ENCODE measurements around the gene WSCD2. TPM values are rescaled to one million over a fixed set of nuclear protein-coding genes. Genes with fewer than 3 reads are reported as not detected.

The WSCD2 gene
- total RNA-seq, 2 donors from 2014 or later = not detected

GRCh38 chr12:108116699-108117098, 12.4 kb upstream of the WSCD2 start:
- H3K9me3 Mint-ChIP-seq = peaks cover 7% of the 10 kb centered on the region
- no peak for ATAC-seq (replicated peaks)
- peaks cover 8% of the 10 kb centered on the region for H3K27me3 Mint-ChIP-seq
- no peak overlapping the region for H3K4me3 Mint-ChIP-seq
- no peak overlapping the region for H3K27ac Mint-ChIP-seq
- no peaks in the 10 kb centered on the region for H3K36me3 Mint-ChIP-seq (ENCODE audit: low read depth)
- no peaks in the 10 kb centered on the region for H3K4me1 Mint-ChIP-seq

- Mint-ChIP-seq H3K36me3 (ENCODE audit: low read depth) (no peaks in the 10 kb centered on the region), H3K27me3 (peaks cover 8% of the 10 kb centered on the region), H3K9me3 (peaks cover 7% of the 10 kb centered on the region), H3K27ac (no peak overlapping the region), H3K4me3 (no peak overlapping the region), H3K4me1 (no peaks in the 10 kb centered on the region)
- ATAC-seq (replicated peaks) = no peak
These were observed 11.8 kb upstream of the WSCD2 start for GRCh38 chr12:108117163-108117849.

GRCh38 chr12:108117902-108118301, 11.2 kb upstream of the WSCD2 start:
- no peaks in the 10 kb centered on the region for H3K4me1 Mint-ChIP-seq

GRCh38 chr12:108119126-108119973, 9.7 kb upstream of the WSCD2 start:
- no peaks in the 10 kb centered on the region for H3K36me3 Mint-ChIP-seq (ENCODE audit: low read depth)
- ATAC-seq (replicated peaks) = peak; percentile 54
- H3K27ac Mint-ChIP-seq = no peak overlapping the region
- peaks cover 10% of the 10 kb centered on the region for H3K9me3 Mint-ChIP-seq
- peaks cover 12% of the 10 kb centered on the region for H3K27me3 Mint-ChIP-seq
- no peak overlapping the region for H3K4me3 Mint-ChIP-seq
- no peaks in the 10 kb centered on the region for H3K4me1 Mint-ChIP-seq

More at GRCh38 chr12:108117902-108118301, 11.2 kb upstream of the WSCD2 start:
- ATAC-seq (replicated peaks) = no peak
- H3K27me3 Mint-ChIP-seq = peaks cover 8% of the 10 kb centered on the region
- no peak overlapping the region for H3K4me3 Mint-ChIP-seq
- H3K36me3 Mint-ChIP-seq (ENCODE audit: low read depth) = no peaks in the 10 kb centered on the region
- H3K27ac Mint-ChIP-seq = no peak overlapping the region
- H3K9me3 Mint-ChIP-seq = peaks cover 7% of the 10 kb centered on the region

GRCh38 chr12:108119974-108120862, 8.9 kb upstream of the WSCD2 start:
- ATAC-seq (replicated peaks) = no peak
- peaks cover 7% of the 10 kb centered on the region for H3K9me3 Mint-ChIP-seq
- no peak overlapping the region for H3K27ac Mint-ChIP-seq
- peaks cover 12% of the 10 kb centered on the region for H3K27me3 Mint-ChIP-seq
- no peaks in the 10 kb centered on the region for H3K4me1 Mint-ChIP-seq
- H3K36me3 Mint-ChIP-seq (ENCODE audit: low read depth) = no peaks in the 10 kb centered on the region
- H3K4me3 Mint-ChIP-seq = no peak overlapping the region

- ATAC-seq (replicated peaks) = no peak
- H3K27ac Mint-ChIP-seq = no peak overlapping the region
- H3K36me3 Mint-ChIP-seq (ENCODE audit: low read depth) = no peaks in the 10 kb centered on the region
- H3K4me1 Mint-ChIP-seq = no peaks in the 10 kb centered on the region
- H3K4me3 Mint-ChIP-seq = no peak overlapping the region
- peaks cover 14% of the 10 kb centered on the region for H3K27me3 Mint-ChIP-seq
- peaks cover 7% of the 10 kb centered on the region for H3K9me3 Mint-ChIP-seq
These were observed 8.3 kb upstream of the WSCD2 start for GRCh38 chr12:108120863-108121165.

- no peaks in the 10 kb centered on the region for H3K36me3 Mint-ChIP-seq (ENCODE audit: low read depth)
- H3K4me3 Mint-ChIP-seq = no peak overlapping the region
- peaks cover 17% of the 10 kb centered on the region for H3K27me3 Mint-ChIP-seq
- H3K4me1 Mint-ChIP-seq = no peaks in the 10 kb centered on the region
- ATAC-seq (replicated peaks) = no peak
- no peak overlapping the region for H3K27ac Mint-ChIP-seq
- H3K9me3 Mint-ChIP-seq = peaks cover 7% of the 10 kb centered on the region
These were observed 7.8 kb upstream of the WSCD2 start for GRCh38 chr12:108121320-108121719.

GRCh38 chr12:108121728-108122471, 7.2 kb upstream of the WSCD2 start:
- Mint-ChIP-seq H3K36me3 (ENCODE audit: low read depth) (no peaks in the 10 kb centered on the region), H3K4me3 (no peak overlapping the region), H3K27ac (no peak overlapping the region), H3K27me3 (peaks cover 22% of the 10 kb centered on the region), H3K4me1 (no peaks in the 10 kb centered on the region), H3K9me3 (peaks cover 7% of the 10 kb centered on the region)
- no peak for ATAC-seq (replicated peaks)

GRCh38 chr12:108122644-108123043, 6.4 kb upstream of the WSCD2 start:
- no peaks in the 10 kb centered on the region for H3K4me1 Mint-ChIP-seq
- no peak overlapping the region for H3K4me3 Mint-ChIP-seq
- H3K27ac Mint-ChIP-seq = no peak overlapping the region
- peaks cover 29% of the 10 kb centered on the region for H3K27me3 Mint-ChIP-seq
- H3K9me3 Mint-ChIP-seq = peaks cover 7% of the 10 kb centered on the region
- no peak for ATAC-seq (replicated peaks)
- H3K36me3 Mint-ChIP-seq (ENCODE audit: low read depth) = no peaks in the 10 kb centered on the region

- no peak overlapping the region for H3K27ac Mint-ChIP-seq
- peaks cover 7% of the 10 kb centered on the region for H3K9me3 Mint-ChIP-seq
- no peak overlapping the region for H3K4me3 Mint-ChIP-seq
- no peak for ATAC-seq (replicated peaks)
- no peaks in the 10 kb centered on the region for H3K36me3 Mint-ChIP-seq (ENCODE audit: low read depth)
- peaks cover 34% of the 10 kb centered on the region for H3K27me3 Mint-ChIP-seq
- no peaks in the 10 kb centered on the region for H3K4me1 Mint-ChIP-seq
These were observed 5.7 kb upstream of the WSCD2 start for GRCh38 chr12:108123402-108123801.

- Mint-ChIP-seq H3K27me3 (peaks cover 36% of the 10 kb centered on the region), H3K4me3 (no peak overlapping the region), H3K36me3 (ENCODE audit: low read depth) (no peaks in the 10 kb centered on the region), H3K4me1 (no peaks in the 10 kb centered on the region), H3K9me3 (peaks cover 7% of the 10 kb centered on the region), H3K27ac (no peak overlapping the region)
- ATAC-seq (replicated peaks) = no peak
These were observed 4.0 kb upstream of the WSCD2 start for GRCh38 chr12:108125073-108125472.

GRCh38 chr12:108126212-108126611, 2.9 kb upstream of the WSCD2 start:
- no peaks in the 10 kb centered on the region for H3K4me1 Mint-ChIP-seq
- no peak overlapping the region for H3K27ac Mint-ChIP-seq
- no peaks in the 10 kb centered on the region for H3K36me3 Mint-ChIP-seq (ENCODE audit: low read depth)
- H3K27me3 Mint-ChIP-seq = peaks cover 38% of the 10 kb centered on the region
- H3K4me3 Mint-ChIP-seq = no peak overlapping the region
- H3K9me3 Mint-ChIP-seq = peaks cover 3% of the 10 kb centered on the region
- ATAC-seq (replicated peaks) = no peak

- H3K27me3 Mint-ChIP-seq = peaks cover 43% of the 10 kb centered on the region
These were observed 2.0 kb upstream of the WSCD2 start for GRCh38 chr12:108126990-108127501.

GRCh38 chr12:108127654-108128053, 1.4 kb upstream of the WSCD2 start:
- H3K36me3 Mint-ChIP-seq (ENCODE audit: low read depth) = no peaks in the 10 kb centered on the region

More at GRCh38 chr12:108126990-108127501, 2.0 kb upstream of the WSCD2 start:
- Mint-ChIP-seq H3K4me3 (no peak overlapping the region), H3K4me1 (no peaks in the 10 kb centered on the region), H3K27ac (no peak overlapping the region), H3K9me3 (peaks cover 3% of the 10 kb centered on the region), H3K36me3 (ENCODE audit: low read depth) (no peaks in the 10 kb centered on the region)
- peak; percentile 18 for ATAC-seq (replicated peaks)

More at GRCh38 chr12:108127654-108128053, 1.4 kb upstream of the WSCD2 start:
- ATAC-seq (replicated peaks) = no peak
- no peaks in the 10 kb centered on the region for H3K4me1 Mint-ChIP-seq
- peaks cover 3% of the 10 kb centered on the region for H3K9me3 Mint-ChIP-seq
- no peak overlapping the region for H3K4me3 Mint-ChIP-seq
- H3K27ac Mint-ChIP-seq = no peak overlapping the region
- H3K27me3 Mint-ChIP-seq = peaks cover 49% of the 10 kb centered on the region
